Activated CD8-positive, alpha-beta memory T cell treated with anti-CD3 and anti-CD28 coated beads, Interleukin-2, amount 10 ng/mL, durations not matched to agents 7 days and 5 days (primary cell): ENCODE measurements around the gene MEIG1. TPM values are rescaled to one million over a fixed set of nuclear protein-coding genes. Genes with fewer than 3 reads are reported as not detected.
A peak's percentile ranks its signal among the peaks of the same experiment; 100 is the strongest.
"Not testable (repeated sequence)": the region's sequence is repeated elsewhere in the genome, so short reads cannot be mapped to it uniquely, and the experiment has no call there.

Experiments
- ATAC-seq: fragments of 150-1000 bp; cut with Tn5 transposase; one replicate; pipeline ENCODE4 v1.10.0; 2021; ENCODE audit warnings: moderate library complexity
- CTCF ChIA-PET: fragments of 350-600 bp; sonication (Branson Sonifier 250); formaldehyde crosslinking; loops from one replicate; lab custom pipeline; 2021; ENCODE audit warnings: antibody characterized with exemption; lab: Charles Lee
- DNase-seq: peaks from one replicate; pipeline ENCODE4 v3.0.0-alpha.2; 2020
- H3K27ac Mint-ChIP-seq: one replicate; pipeline ENCODE4 v1.8.0; 2021; ENCODE audit warnings: mild to moderate bottlenecking, mixed read lengths
- H3K27me3 Mint-ChIP-seq: one replicate; pipeline ENCODE4 v1.8.0; 2021; ENCODE audit warnings: mixed read lengths
- H3K36me3 Mint-ChIP-seq: one replicate; pipeline ENCODE4 v1.8.0; 2021; ENCODE audit warnings: mild to moderate bottlenecking, mixed read lengths
- H3K4me1 Mint-ChIP-seq: one replicate; pipeline ENCODE4 v1.8.0; 2021; ENCODE audit warnings: mixed read lengths
- H3K4me3 Mint-ChIP-seq: one replicate; pipeline ENCODE4 v1.8.0; 2021; ENCODE audit warnings: mild to moderate bottlenecking, moderate library complexity, mixed read lengths
- H3K9me3 Mint-ChIP-seq: one replicate; pipeline ENCODE4 v1.8.0; 2022; ENCODE audit warnings: low read depth, mixed read lengths
- total RNA-seq, 2 experiments: library from RNA; stranded (reverse); gene quantifications; one replicate each; pipeline ENCODE4 v1.2.3, GENCODE V29; 2021

The MEIG1 gene, protein sequence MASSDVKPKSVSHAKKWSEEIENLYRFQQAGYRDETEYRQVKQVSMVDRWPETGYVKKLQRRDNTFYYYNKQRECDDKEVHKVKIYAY
- total RNA-seq, result 1 to 10 TPM in 1 of 2 experiments, under 1 TPM in 1; 0.91 to 1.1 TPM

DNA sequence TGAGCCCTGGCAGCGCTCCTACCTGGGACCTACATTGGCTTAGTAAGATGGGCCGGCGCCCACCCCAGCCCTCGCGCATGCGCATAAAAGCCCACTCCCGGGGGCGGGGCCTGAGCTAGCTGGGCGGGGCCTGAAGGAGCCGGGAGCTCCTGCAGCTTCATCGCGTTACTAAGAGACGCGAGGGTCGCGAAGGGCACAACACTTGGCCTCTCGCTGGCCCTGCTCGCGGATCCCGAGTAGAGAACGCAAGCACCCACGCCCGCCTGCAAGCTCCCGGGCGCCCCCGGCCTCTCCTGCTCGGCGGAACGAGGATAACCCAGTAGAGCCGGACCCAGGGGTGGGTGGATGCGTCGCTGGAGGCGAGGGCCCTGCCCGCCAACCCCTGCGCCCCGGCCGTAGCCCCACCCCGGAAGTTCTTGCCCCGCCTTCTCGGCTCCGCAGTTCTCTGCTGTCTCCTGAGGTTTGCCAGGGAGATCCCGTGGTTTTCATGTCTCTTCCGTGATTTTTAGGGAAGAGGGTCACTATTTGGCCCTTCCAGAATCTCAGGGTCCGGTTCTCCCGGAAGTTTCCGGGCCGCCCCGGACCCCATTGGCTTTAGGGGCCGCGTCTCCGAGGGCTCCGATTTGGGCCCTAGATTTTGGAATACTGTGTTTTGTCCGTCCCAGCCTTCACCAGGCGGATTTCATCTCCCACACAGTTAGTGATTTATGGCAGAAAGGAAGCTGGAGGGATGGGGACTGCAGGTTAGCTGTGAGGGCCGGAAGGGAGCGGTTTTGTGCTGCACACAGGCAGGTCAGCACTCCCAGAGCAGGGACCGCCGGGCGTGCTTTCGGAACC, at the start of gene MEIG1:
Gene MEIG1, plus strand, starts transcription at position 168 of the 837 bp plus-strand sequence. CDS start 7,081 bp downstream, outside the sequence.
- peak; percentile 96 for DNase-seq
- Mint-ChIP-seq H3K9me3 (no peaks in the 10 kb centered on the region), H3K4me3 (peak within 1 kb of the TSS; percentile 96), H3K27ac (peak within 1 kb of the TSS; percentile 99), H3K4me1 (peaks cover 40% of the 10 kb centered on the region), H3K27me3 (no peaks in the 10 kb centered on the region), H3K36me3 (peaks cover 1% of the 10 kb centered on the region)
- CTCF ChIA-PET, result interaction anchor here (0.6 to 3.3 kb wide), 7 partner anchors 12 to 452 kb away, joined by 3 to 10 read pairs (median 4); partner anchors contain the start of gene FAM171A1
- peak; percentile 95 for ATAC-seq

DNA sequence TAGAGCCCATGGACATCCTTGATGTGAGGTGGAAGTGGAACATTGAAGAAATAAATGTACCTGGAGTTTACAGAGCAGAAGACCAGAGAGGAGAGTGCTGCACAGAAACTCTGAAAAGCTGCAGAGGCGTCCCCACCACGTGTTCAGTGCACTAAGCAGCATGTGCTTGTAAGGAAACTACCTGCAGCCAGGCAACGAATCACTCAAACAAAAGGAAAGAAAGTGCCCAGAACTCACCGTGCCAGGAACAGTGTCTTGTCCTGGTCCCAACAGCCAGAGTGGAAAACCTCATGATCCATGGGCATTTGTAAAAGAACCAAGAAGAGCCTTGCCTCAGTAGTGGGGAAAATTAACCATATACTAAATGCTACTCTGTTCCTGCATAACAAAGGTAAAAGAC, 48.2 kb upstream of the MEIG1 start:
- H3K4me3 Mint-ChIP-seq, result no peak overlapping the region
- H3K4me1 Mint-ChIP-seq, result peaks cover 22% of the 10 kb centered on the region
- H3K27ac Mint-ChIP-seq, result no peak overlapping the region
- H3K36me3 Mint-ChIP-seq, result peaks cover 94% of the 10 kb centered on the region
- ATAC-seq (no peak), DNase-seq (no peak)
- peaks cover 9% of the 10 kb centered on the region for H3K9me3 Mint-ChIP-seq
- CTCF ChIA-PET, result no interaction called here
- H3K27me3 Mint-ChIP-seq, result no peaks in the 10 kb centered on the region

DNA sequence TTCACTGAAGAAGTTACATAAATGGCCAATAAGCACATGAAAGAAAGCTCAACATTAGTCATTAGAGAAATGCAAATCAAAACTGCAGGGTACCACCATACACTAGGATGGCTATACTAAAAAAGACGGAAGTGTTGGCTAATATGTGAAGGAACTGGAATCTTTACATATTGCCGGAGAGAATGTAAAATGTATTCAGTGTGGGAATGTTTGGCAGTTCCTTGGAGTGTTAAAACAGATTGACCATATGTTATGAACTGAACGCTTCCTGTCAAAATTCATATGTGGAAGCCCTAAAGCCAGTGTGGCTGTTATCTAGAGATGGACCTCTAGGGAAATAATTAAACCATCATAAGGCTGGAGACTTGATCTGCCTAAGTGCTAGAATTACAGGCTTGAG, 47.4 kb upstream of the MEIG1 start:
- peaks cover 13% of the 10 kb centered on the region for H3K9me3 Mint-ChIP-seq
- no peak overlapping the region for H3K4me3 Mint-ChIP-seq
- CTCF ChIA-PET, result no interaction called here
- no peak overlapping the region for H3K27ac Mint-ChIP-seq
- no peaks in the 10 kb centered on the region for H3K27me3 Mint-ChIP-seq
- peaks cover 97% of the 10 kb centered on the region for H3K36me3 Mint-ChIP-seq
- no peak for ATAC-seq
- peaks cover 20% of the 10 kb centered on the region for H3K4me1 Mint-ChIP-seq
- DNase-seq, result no peak

DNA sequence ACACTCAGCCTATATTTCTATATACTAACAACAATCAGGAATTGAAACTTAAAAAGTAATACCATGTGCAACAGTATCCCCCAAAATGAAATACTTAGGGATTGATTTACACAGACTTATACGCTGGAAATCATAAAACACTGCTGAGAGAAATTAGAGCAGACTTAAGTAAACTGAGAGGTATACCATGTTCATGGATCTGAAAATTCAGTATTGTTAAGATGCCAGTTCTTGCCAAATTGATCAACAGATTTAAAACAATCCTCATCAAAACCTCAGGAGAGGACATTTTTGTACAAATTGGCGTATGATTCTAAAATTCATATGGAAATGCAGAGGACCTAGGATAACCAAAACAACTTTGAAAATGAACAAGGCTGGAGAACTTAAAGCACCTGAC, 42.6 kb upstream of the MEIG1 start:
- Mint-ChIP-seq H3K27ac (no peak overlapping the region), H3K9me3 (peaks cover 18% of the 10 kb centered on the region), H3K4me3 (no peak overlapping the region), H3K36me3 (peaks cover 95% of the 10 kb centered on the region), H3K27me3 (no peaks in the 10 kb centered on the region), H3K4me1 (peaks cover 16% of the 10 kb centered on the region)
- DNase-seq, result no peak
- CTCF ChIA-PET, result no interaction called here
- ATAC-seq, result no peak

DNA sequence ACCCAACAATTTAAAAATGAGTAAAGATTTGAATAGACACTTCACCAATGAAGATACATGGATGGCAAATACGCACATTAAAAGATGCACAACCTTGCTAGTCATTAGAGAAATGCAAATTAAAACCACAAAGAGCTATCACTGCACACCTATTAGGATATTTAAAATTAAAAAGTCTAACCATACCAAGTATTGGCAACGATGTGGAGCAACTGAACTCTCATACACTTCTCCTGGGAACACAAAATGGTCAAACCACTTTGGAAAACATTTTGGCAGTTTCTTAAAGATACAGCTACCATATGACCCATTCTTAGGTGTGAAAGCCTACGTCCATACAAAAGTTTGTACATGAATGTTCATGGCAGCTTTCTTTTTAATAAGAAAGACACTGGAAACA, 41.4 kb upstream of the MEIG1 start:
- no peak for ATAC-seq
- DNase-seq, result no peak
- H3K4me1 Mint-ChIP-seq, result peaks cover 14% of the 10 kb centered on the region
- CTCF ChIA-PET, result no interaction called here
- peaks cover 92% of the 10 kb centered on the region for H3K36me3 Mint-ChIP-seq
- H3K4me3 Mint-ChIP-seq, result no peak overlapping the region
- H3K9me3 Mint-ChIP-seq, result peaks cover 18% of the 10 kb centered on the region
- no peaks in the 10 kb centered on the region for H3K27me3 Mint-ChIP-seq
- H3K27ac Mint-ChIP-seq, result no peak overlapping the region

DNA sequence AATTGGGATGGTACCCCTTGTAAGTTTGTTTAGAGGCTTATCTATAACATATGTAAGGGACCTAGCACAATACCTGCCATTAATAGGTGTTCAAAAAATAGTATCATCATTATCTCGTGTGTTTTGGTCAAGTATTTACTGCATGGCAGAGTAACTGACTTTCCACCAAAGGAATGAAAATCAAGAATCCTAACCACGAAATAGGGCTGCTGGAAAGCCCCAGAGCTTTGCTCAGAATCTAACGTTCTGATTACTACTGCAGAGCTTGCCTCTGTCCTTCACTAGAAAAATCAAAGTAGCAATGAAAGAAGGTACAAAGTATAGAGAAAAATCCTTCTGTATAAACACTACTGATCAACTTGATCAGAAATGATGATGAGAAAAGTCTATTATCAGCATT, 40.2 kb upstream of the MEIG1 start:
- CTCF ChIA-PET, result no interaction called here
- no peak overlapping the region for H3K27ac Mint-ChIP-seq
- DNase-seq (no peak), ATAC-seq (no peak)
- peaks cover 16% of the 10 kb centered on the region for H3K9me3 Mint-ChIP-seq
- no peak overlapping the region for H3K4me3 Mint-ChIP-seq
- H3K27me3 Mint-ChIP-seq, result no peaks in the 10 kb centered on the region
- H3K4me1 Mint-ChIP-seq, result peaks cover 14% of the 10 kb centered on the region
- peaks cover 91% of the 10 kb centered on the region for H3K36me3 Mint-ChIP-seq

DNA sequence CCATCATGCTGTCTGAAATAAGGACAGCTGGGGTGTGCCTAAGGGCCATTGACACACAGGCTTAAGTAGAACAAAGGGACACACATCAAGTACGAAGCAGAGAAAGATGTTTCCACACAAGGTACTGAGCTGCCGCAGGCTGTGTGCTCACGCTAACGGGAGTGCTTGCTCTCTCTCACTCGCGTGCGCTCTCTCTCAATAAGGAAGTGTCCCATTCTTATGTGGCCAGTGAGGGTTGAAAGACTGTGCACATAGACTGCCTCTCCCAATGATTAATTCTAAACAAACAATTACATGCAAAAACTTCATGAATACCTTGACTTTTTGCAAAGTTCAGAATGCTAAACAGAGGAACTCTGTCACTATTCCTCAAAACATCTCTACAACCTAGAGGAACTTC, 35.2 kb upstream of the MEIG1 start:
- CTCF ChIA-PET, result no interaction called here
- H3K9me3 Mint-ChIP-seq, result no peaks in the 10 kb centered on the region
- H3K27me3 Mint-ChIP-seq, result no peaks in the 10 kb centered on the region
- no peak overlapping the region for H3K4me3 Mint-ChIP-seq
- H3K36me3 Mint-ChIP-seq, result peaks cover 80% of the 10 kb centered on the region
- H3K27ac Mint-ChIP-seq, result no peak overlapping the region
- ATAC-seq, result no peak
- H3K4me1 Mint-ChIP-seq, result peaks cover 2% of the 10 kb centered on the region
- DNase-seq, result no peak

DNA sequence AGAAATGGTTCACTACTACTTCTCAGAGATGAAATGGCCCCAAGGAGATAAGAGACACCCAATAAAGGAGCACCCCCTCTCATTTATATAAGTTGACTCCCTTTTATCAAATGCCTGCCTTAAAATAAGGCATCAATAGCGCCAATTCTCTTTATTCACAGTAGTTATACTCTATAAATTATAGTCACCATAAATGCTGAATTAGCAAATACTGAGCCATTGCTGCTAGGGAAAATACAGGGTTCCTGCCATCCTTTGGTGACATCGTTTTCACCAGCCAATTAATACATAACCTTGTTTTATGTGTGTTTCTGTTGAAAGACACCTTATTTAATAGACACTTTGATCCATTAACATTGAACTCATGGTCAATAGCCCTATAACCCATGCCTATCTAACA, 33.9 kb upstream of the MEIG1 start:
- Mint-ChIP-seq H3K27me3 (no peaks in the 10 kb centered on the region), H3K27ac (no peak overlapping the region), H3K4me1 (peaks cover 2% of the 10 kb centered on the region), H3K9me3 (no peaks in the 10 kb centered on the region), H3K36me3 (peaks cover 74% of the 10 kb centered on the region), H3K4me3 (no peak overlapping the region)
- ATAC-seq, result no peak
- DNase-seq, result no peak
- CTCF ChIA-PET, result no interaction called here

DNA sequence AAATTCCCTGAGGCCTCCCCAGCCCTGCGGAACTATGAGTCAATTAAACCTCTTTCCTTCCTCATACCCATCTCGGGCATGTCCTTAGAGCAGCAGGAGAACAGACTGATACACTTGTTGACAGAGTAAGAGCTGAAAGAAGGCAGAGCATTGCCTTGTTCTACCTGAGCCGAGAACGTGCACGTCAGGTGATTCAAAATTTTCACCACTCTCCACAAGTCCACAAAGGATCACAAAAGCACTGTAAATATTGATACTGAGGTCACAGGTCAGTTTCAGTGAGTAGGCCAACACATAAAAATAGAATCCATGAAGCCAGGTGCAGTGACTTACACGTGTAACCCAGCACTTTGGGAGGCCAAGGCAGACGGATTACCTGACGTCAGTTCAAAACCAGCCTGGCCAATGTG, 33.1 kb upstream of the MEIG1 start:
- H3K4me1 Mint-ChIP-seq, result no peaks in the 10 kb centered on the region
- DNase-seq, result no peak
- H3K27ac Mint-ChIP-seq, result no peak overlapping the region
- no peak overlapping the region for H3K4me3 Mint-ChIP-seq
- CTCF ChIA-PET, result interaction anchor here (0.9 kb wide), 1 partner anchor 63 kb away, joined by 3 read pairs; no protein-coding TSS in a partner anchor
- ATAC-seq, result no peak
- no peaks in the 10 kb centered on the region for H3K9me3 Mint-ChIP-seq
- no peaks in the 10 kb centered on the region for H3K27me3 Mint-ChIP-seq
- H3K36me3 Mint-ChIP-seq, result peaks cover 73% of the 10 kb centered on the region

DNA sequence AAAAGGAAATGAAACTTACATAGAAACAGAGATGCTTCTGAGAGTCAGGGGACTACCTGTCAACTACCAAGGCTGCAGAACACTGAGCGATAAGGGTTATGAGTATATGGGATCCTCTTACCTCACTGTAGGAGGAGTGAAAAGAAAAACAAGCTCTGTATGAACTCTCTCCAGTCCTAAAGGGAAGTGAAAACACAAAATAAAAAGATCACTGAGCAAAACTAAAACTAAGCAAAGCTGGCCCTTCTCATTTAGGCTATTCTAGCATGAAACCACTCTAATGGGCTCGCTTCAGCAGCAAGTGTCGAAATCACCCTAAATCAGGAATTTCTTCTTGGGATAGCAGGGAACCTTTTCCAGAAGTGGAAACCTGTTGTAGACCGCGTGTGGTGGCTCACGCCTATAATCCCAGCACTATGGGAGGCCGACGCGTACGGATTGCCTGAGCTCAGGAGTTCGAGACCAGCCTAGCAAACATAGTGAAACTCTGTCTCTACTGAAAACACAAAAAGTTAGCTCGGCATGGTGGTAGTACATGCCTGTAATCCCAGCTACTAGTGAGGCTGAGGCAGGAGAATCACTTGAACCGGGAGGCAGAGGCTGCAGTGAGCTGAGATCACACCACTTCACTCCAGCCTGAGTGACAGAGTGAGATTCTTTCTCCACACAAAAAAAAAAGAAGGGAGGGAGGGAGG, 32.3 kb upstream of the MEIG1 start:
- Mint-ChIP-seq H3K36me3 (peaks cover 71% of the 10 kb centered on the region), H3K4me3 (no peak overlapping the region), H3K9me3 (no peaks in the 10 kb centered on the region), H3K4me1 (no peaks in the 10 kb centered on the region), H3K27ac (peak overlapping the region; percentile 4), H3K27me3 (no peaks in the 10 kb centered on the region)
- no peak for ATAC-seq
- DNase-seq, result no peak
- CTCF ChIA-PET, result interaction anchor here (0.9 to 1.0 kb wide), 2 partner anchors 22 to 64 kb away, joined by 3 to 4 read pairs; no protein-coding TSS in a partner anchor

DNA sequence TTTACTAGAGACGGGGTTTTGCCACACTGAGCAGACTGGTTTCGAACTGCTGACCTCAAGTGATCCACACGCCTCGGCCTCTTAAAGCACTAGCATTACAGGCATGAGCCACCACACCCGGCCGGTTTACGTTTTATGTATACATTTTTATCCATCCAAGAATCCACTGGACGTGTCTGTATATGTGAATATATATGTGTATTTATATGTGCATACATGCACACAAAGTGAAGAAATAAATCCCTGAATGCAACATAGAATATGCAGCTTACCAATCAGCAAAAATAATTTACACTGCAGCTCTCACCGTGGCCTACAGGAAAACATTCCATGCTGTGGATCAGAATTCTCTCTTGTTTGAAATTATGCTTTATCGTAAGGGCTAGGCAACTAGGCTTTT, 28.6 kb upstream of the MEIG1 start:
- H3K9me3 Mint-ChIP-seq, result no peaks in the 10 kb centered on the region
- CTCF ChIA-PET, result no interaction called here
- H3K27me3 Mint-ChIP-seq, result no peaks in the 10 kb centered on the region
- no peak overlapping the region for H3K4me3 Mint-ChIP-seq
- H3K36me3 Mint-ChIP-seq, result peaks cover 65% of the 10 kb centered on the region
- no peak for DNase-seq
- no peak overlapping the region for H3K27ac Mint-ChIP-seq
- H3K4me1 Mint-ChIP-seq, result no peaks in the 10 kb centered on the region
- ATAC-seq, result no peak

DNA sequence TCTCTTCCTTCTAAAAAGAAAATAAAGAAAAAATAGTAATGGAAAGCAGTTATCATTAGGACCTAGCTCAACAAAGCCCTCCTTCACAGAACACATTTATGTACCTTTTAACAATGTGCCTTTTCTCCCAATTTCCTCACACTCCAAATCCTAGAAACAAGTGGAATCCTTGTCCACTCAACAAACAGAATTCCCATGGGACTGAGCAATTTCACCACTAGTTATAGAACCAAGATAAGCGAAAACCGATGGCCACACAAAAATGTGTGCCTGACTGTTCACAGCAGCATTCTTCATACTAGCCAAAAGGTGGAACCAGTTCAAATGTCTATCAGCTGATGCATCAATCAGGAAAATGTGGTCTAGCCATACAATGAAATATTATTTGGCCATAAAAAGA, 22.6 kb upstream of the MEIG1 start:
- no peaks in the 10 kb centered on the region for H3K9me3 Mint-ChIP-seq
- peaks cover 14% of the 10 kb centered on the region for H3K4me1 Mint-ChIP-seq
- no peak overlapping the region for H3K4me3 Mint-ChIP-seq
- no peaks in the 10 kb centered on the region for H3K27me3 Mint-ChIP-seq
- DNase-seq (no peak), ATAC-seq (no peak)
- H3K36me3 Mint-ChIP-seq, result peaks cover 44% of the 10 kb centered on the region
- CTCF ChIA-PET, result interaction anchor here (1.7 kb wide), 1 partner anchor 17 kb away, joined by 5 read pairs; the partner anchor contains the start of gene DCLRE1C
- no peak overlapping the region for H3K27ac Mint-ChIP-seq

DNA sequence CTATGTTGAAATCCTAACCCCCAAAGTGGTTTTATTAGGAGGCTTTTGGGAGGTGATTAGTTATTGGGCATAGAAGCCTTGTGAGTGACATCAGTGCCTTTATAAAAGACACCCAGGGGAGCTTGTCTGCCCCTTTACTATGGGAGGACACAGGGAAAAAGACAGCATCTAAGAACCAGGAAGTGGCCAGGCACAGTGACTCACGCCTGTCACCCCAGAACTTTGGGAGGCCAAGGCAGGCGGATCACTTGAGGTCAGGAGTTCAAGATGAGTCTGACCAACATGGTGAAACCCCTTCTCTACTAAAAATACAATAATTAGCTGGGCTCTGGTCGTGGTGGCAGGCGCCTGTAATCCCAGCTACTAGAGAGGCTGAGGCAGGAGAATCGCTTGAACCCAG, 20.2 kb upstream of the MEIG1 start:
- H3K9me3 Mint-ChIP-seq, CTCF ChIA-PET, H3K4me3 Mint-ChIP-seq, H3K27me3 Mint-ChIP-seq: not testable (repeated sequence)
- Mint-ChIP-seq H3K27ac (peak overlapping the region; percentile 56), H3K4me1 (peaks cover 26% of the 10 kb centered on the region), H3K36me3 (peaks cover 39% of the 10 kb centered on the region)
- peak; percentile 78 for DNase-seq
- ATAC-seq, result peak; percentile 73
